ENCODE results near the gene MASTL. TPM values are rescaled to one million over a fixed set of nuclear protein-coding genes. Genes with fewer than 3 reads are reported as not detected.

Gene MASTL
- 15.0 TPM in 2 replicates for total RNA-seq
- long read RNA-seq, transcript MASTL-202 (12 exons, 3,080 nt): minor isoform, 5 of 36 reads
- long read RNA-seq, transcript MASTL-203 (12 exons, 3,623 nt): major isoform, 6 of 36 reads
- long read RNA-seq, partial matches to known transcripts: 17 of 36 reads
- long read RNA-seq, other reads (novel, unspliced or antisense): 8 of 36 reads

GRCh38 chr10:27155066-27155754, at the start of gene MASTL:
MASTL (plus strand) TSS chr10:27155352; CDS start chr10:27155427, 75 bp downstream.
- Mint-ChIP-seq H3K36me3 (ENCODE audit: insufficient read depth) (peaks cover 12% of the 10 kb centered on the region), H3K4me1 (ENCODE audit: low read depth) (peaks cover 26% of the 10 kb centered on the region), H3K27me3 (no peaks in the 10 kb centered on the region), H3K27ac (peak within 1 kb of the TSS; percentile 100), H3K4me3 (ENCODE audit: low read depth) (peak within 1 kb of the TSS; percentile 100), H3K9me3 (ENCODE audit: low read depth) (no peaks in the 10 kb centered on the region)
- TF ChIP-seq CTCF (IDR thresholded peaks at IDR 0.05; ENCODE audit: unreplicated experiment): no peak
- DNase-seq (ENCODE audit: low spot score, unreplicated experiment): peak; percentile 81

- Mint-ChIP-seq H3K4me3 (ENCODE audit: low read depth) (no peak overlapping the region), H3K36me3 (ENCODE audit: insufficient read depth) (peaks cover 29% of the 10 kb centered on the region), H3K27me3 (no peaks in the 10 kb centered on the region), H3K4me1 (ENCODE audit: low read depth) (no peaks in the 10 kb centered on the region), H3K9me3 (ENCODE audit: low read depth) (no peaks in the 10 kb centered on the region), H3K27ac (no peak overlapping the region)
- no peak for DNase-seq (ENCODE audit: low spot score, unreplicated experiment)
- TF ChIP-seq CTCF (IDR thresholded peaks at IDR 0.05; ENCODE audit: unreplicated experiment): no peak
Measured at GRCh38 chr10:27108165-27108564, 47.0 kb upstream of the MASTL start.

- DNase-seq (ENCODE audit: low spot score, unreplicated experiment): no peak
- Mint-ChIP-seq H3K4me3 (ENCODE audit: low read depth) (no peak overlapping the region), H3K36me3 (ENCODE audit: insufficient read depth) (peaks cover 21% of the 10 kb centered on the region), H3K9me3 (ENCODE audit: low read depth) (no peaks in the 10 kb centered on the region), H3K4me1 (ENCODE audit: low read depth) (no peaks in the 10 kb centered on the region), H3K27me3 (no peaks in the 10 kb centered on the region), H3K27ac (no peak overlapping the region)
- TF ChIP-seq CTCF (IDR thresholded peaks at IDR 0.05; ENCODE audit: unreplicated experiment): no peak
Measured at GRCh38 chr10:27134371-27134770, 20.8 kb upstream of the MASTL start.

GRCh38 chr10:27138277-27138676, 16.9 kb upstream of the MASTL start:
- Mint-ChIP-seq H3K4me3 (ENCODE audit: low read depth) (no peak overlapping the region), H3K36me3 (ENCODE audit: insufficient read depth) (peaks cover 11% of the 10 kb centered on the region), H3K4me1 (ENCODE audit: low read depth) (no peaks in the 10 kb centered on the region), H3K27me3 (no peaks in the 10 kb centered on the region), H3K27ac (no peak overlapping the region), H3K9me3 (ENCODE audit: low read depth) (no peaks in the 10 kb centered on the region)
- TF ChIP-seq CTCF (IDR thresholded peaks at IDR 0.05; ENCODE audit: unreplicated experiment): no peak
- DNase-seq (ENCODE audit: low spot score, unreplicated experiment): no peak

- no peaks in the 10 kb centered on the region for H3K9me3 Mint-ChIP-seq (ENCODE audit: low read depth)
- H3K36me3 Mint-ChIP-seq (ENCODE audit: insufficient read depth): peaks cover 26% of the 10 kb centered on the region
- H3K4me1 Mint-ChIP-seq (ENCODE audit: low read depth): no peaks in the 10 kb centered on the region
- no peak for TF ChIP-seq CTCF (IDR thresholded peaks at IDR 0.05; ENCODE audit: unreplicated experiment)
- no peak for DNase-seq (ENCODE audit: low spot score, unreplicated experiment)
- H3K27ac Mint-ChIP-seq: no peak overlapping the region
- no peak overlapping the region for H3K4me3 Mint-ChIP-seq (ENCODE audit: low read depth)
- H3K27me3 Mint-ChIP-seq: no peaks in the 10 kb centered on the region
Measured at GRCh38 chr10:27143686-27144085, 11.5 kb upstream of the MASTL start.

All from progenitor cell of endocrine pancreas (in vitro differentiated cells).